ENCODE data around the gene GPR146. TPM values are rescaled to one million over a fixed set of nuclear protein-coding genes. Genes with fewer than 3 reads are reported as not detected.

The GPR146 gene
- total RNA-seq, 1 donor from 2014 or later: 1.7 TPM

- Histone ChIP-seq H4K20me1 (ENCODE audit: insufficient read depth, low read length) (peaks cover 81% of the 10 kb centered on the region), H3K27me3 (ENCODE audit: insufficient read depth, low read length) (no peaks in the 10 kb centered on the region), H3K9me3 (ENCODE audit: insufficient read depth, low read depth, low read length) (no peaks in the 10 kb centered on the region), H3K4me3 (ENCODE audit: insufficient read depth, low read depth, low read length) (no peak overlapping the region), H3K9ac (ENCODE audit: low read length) (no peak overlapping the region), H3K27ac (ENCODE audit: low read depth, low read length) (no peak overlapping the region), H3K36me3 (ENCODE audit: insufficient read depth, low read length) (no peaks in the 10 kb centered on the region), H2AFZ (ENCODE audit: low read depth, low read length) (no peak overlapping the region), H3K4me2 (ENCODE audit: low read length) (no peak overlapping the region), H3K79me2 (ENCODE audit: insufficient read depth, low read length) (peaks cover 3% of the 10 kb centered on the region), H3K4me1 (ENCODE audit: insufficient read depth, low read length) (peaks cover 38% of the 10 kb centered on the region)
- H3K4me3 Mint-ChIP-seq (ENCODE audit: unreplicated experiment): no peak overlapping the region
- FAIRE-seq: no peak
- H3K36me3 Mint-ChIP-seq (ENCODE audit: low read depth, unreplicated experiment): peaks cover 14% of the 10 kb centered on the region
- no peak overlapping the region for H3K27ac Mint-ChIP-seq (ENCODE audit: unreplicated experiment)
- DNase-seq (ENCODE audit: low read depth): no peak
- H3K27me3 Mint-ChIP-seq (ENCODE audit: low read depth, unreplicated experiment): no peaks in the 10 kb centered on the region
- H3K9me3 Mint-ChIP-seq (ENCODE audit: unreplicated experiment): no peaks in the 10 kb centered on the region
- peaks cover 34% of the 10 kb centered on the region for H3K4me1 Mint-ChIP-seq (ENCODE audit: low read depth, unreplicated experiment)
- TF ChIP-seq EZH2 (IDR thresholded peaks at IDR 0.05; ENCODE audit: insufficient read depth, low read length): no peak
- TF ChIP-seq, protein P1, sequence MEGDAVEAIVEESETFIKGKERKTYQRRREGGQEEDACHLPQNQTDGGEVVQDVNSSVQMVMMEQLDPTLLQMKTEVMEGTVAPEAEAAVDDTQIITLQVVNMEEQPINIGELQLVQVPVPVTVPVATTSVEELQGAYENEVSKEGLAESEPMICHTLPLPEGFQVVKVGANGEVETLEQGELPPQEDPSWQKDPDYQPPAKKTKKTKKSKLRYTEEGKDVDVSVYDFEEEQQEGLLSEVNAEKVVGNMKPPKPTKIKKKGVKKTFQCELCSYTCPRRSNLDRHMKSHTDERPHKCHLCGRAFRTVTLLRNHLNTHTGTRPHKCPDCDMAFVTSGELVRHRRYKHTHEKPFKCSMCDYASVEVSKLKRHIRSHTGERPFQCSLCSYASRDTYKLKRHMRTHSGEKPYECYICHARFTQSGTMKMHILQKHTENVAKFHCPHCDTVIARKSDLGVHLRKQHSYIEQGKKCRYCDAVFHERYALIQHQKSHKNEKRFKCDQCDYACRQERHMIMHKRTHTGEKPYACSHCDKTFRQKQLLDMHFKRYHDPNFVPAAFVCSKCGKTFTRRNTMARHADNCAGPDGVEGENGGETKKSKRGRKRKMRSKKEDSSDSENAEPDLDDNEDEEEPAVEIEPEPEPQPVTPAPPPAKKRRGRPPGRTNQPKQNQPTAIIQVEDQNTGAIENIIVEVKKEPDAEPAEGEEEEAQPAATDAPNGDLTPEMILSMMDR (IDR thresholded peaks at IDR 0.05; ENCODE audit: insufficient read depth, low read depth, low read length): no peak
Observed at GRCh38 chr7:1092161-1092632, 47.9 kb downstream of the GPR146 start.

GRCh38 chr7:1092806-1093501, 48.6 kb downstream of the GPR146 start:
- Histone ChIP-seq H3K4me3 (ENCODE audit: insufficient read depth, low read depth, low read length) (no peak overlapping the region), H3K36me3 (ENCODE audit: insufficient read depth, low read length) (no peaks in the 10 kb centered on the region), H3K9ac (ENCODE audit: low read length) (no peak overlapping the region), H3K4me2 (ENCODE audit: low read length) (no peak overlapping the region), H3K79me2 (ENCODE audit: insufficient read depth, low read length) (peaks cover 4% of the 10 kb centered on the region), H3K9me3 (ENCODE audit: insufficient read depth, low read depth, low read length) (no peaks in the 10 kb centered on the region), H3K27me3 (ENCODE audit: insufficient read depth, low read length) (no peaks in the 10 kb centered on the region), H3K27ac (ENCODE audit: low read depth, low read length) (no peak overlapping the region), H3K4me1 (ENCODE audit: insufficient read depth, low read length) (peaks cover 30% of the 10 kb centered on the region), H2AFZ (ENCODE audit: low read depth, low read length) (no peak overlapping the region), H4K20me1 (ENCODE audit: insufficient read depth, low read length) (peaks cover 82% of the 10 kb centered on the region)
- FAIRE-seq (no peak), DNase-seq (ENCODE audit: low read depth) (no peak)
- no peak for TF ChIP-seq EZH2 (IDR thresholded peaks at IDR 0.05; ENCODE audit: insufficient read depth, low read length)
- TF ChIP-seq, protein P1 (IDR thresholded peaks at IDR 0.05; ENCODE audit: insufficient read depth, low read depth, low read length): no peak
- Mint-ChIP-seq H3K4me3 (ENCODE audit: unreplicated experiment) (no peak overlapping the region), H3K27me3 (ENCODE audit: low read depth, unreplicated experiment) (no peaks in the 10 kb centered on the region), H3K36me3 (ENCODE audit: low read depth, unreplicated experiment) (peaks cover 20% of the 10 kb centered on the region), H3K9me3 (ENCODE audit: unreplicated experiment) (no peaks in the 10 kb centered on the region), H3K27ac (ENCODE audit: unreplicated experiment) (no peak overlapping the region), H3K4me1 (ENCODE audit: low read depth, unreplicated experiment) (peaks cover 27% of the 10 kb centered on the region)

DNA sequence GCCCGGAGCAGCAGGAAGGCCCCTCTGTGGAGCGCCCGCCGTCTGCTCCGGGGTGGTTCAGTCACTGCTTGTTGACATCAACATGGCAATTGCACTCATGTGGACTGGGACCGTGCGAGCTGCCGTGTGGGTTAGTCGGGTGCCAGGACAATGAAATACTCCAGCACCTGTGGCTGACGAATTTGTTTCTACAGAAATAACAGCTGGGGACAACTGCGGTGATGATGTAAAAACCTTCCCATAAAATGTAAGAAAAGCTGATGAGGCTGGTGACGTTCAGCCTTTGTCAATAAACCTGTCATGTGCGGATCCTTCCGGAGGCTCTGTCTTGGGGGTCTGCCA, 49.1 kb downstream of the GPR146 start:
- Histone ChIP-seq H3K9me3 (ENCODE audit: insufficient read depth, low read depth, low read length) (no peaks in the 10 kb centered on the region), H3K79me2 (ENCODE audit: insufficient read depth, low read length) (peaks cover 9% of the 10 kb centered on the region), H3K27ac (ENCODE audit: low read depth, low read length) (no peak overlapping the region), H3K9ac (ENCODE audit: low read length) (no peak overlapping the region), H3K27me3 (ENCODE audit: insufficient read depth, low read length) (no peaks in the 10 kb centered on the region), H3K4me3 (ENCODE audit: insufficient read depth, low read depth, low read length) (no peak overlapping the region), H2AFZ (ENCODE audit: low read depth, low read length) (no peak overlapping the region), H3K36me3 (ENCODE audit: insufficient read depth, low read length) (no peaks in the 10 kb centered on the region), H3K4me2 (ENCODE audit: low read length) (no peak overlapping the region), H4K20me1 (ENCODE audit: insufficient read depth, low read length) (peaks cover 82% of the 10 kb centered on the region), H3K4me1 (ENCODE audit: insufficient read depth, low read length) (peaks cover 25% of the 10 kb centered on the region)
- FAIRE-seq (no peak), DNase-seq (ENCODE audit: low read depth) (no peak)
- peaks cover 22% of the 10 kb centered on the region for H3K4me1 Mint-ChIP-seq (ENCODE audit: low read depth, unreplicated experiment)
- H3K4me3 Mint-ChIP-seq (ENCODE audit: unreplicated experiment): no peak overlapping the region
- H3K36me3 Mint-ChIP-seq (ENCODE audit: low read depth, unreplicated experiment): peaks cover 24% of the 10 kb centered on the region
- no peaks in the 10 kb centered on the region for H3K9me3 Mint-ChIP-seq (ENCODE audit: unreplicated experiment)
- TF ChIP-seq, protein P1 (IDR thresholded peaks at IDR 0.05; ENCODE audit: insufficient read depth, low read depth, low read length): no peak
- TF ChIP-seq EZH2 (IDR thresholded peaks at IDR 0.05; ENCODE audit: insufficient read depth, low read length): no peak
- H3K27ac Mint-ChIP-seq (ENCODE audit: unreplicated experiment): no peak overlapping the region
- H3K27me3 Mint-ChIP-seq (ENCODE audit: low read depth, unreplicated experiment): no peaks in the 10 kb centered on the region

Measured in astrocyte (in vitro differentiated cells and primary cell).